Keratinocyte (primary cell): ENCODE results near the gene FARP1. TPM values are rescaled to one million over a fixed set of nuclear protein-coding genes. Genes with fewer than 3 reads are reported as not detected.

Source experiments
- DNase-seq: peaks from one replicate; pipeline ENCODE4 v3.0.0-alpha.2; 2011; ENCODE audit warnings: low read depth, missing footprints, low spot score
- FAIRE-seq: peaks from 2 replicates; lab custom pipeline; 2011; peaks lifted over from hg19 to GRCh38; lab: Jason Lieb, UNC
- H2AFZ ChIP-seq: 2 replicates; pipeline ENCODE4 v1.6.0; 2012; ENCODE audit warnings: low read length, control low read depth, inconsistent platforms; ENCODE audit not compliant: control insufficient read depth
- H3K27ac ChIP-seq: 2 replicates; pipeline ENCODE4 v1.5.1; 2011; ENCODE audit warnings: low read length; ENCODE audit not compliant: control insufficient read depth, insufficient read depth
- H3K27me3 ChIP-seq: 3 replicates; pipeline ENCODE4 v1.6.0; 2011; ENCODE audit warnings: low read length; ENCODE audit not compliant: control insufficient read depth, insufficient read depth; ENCODE audit errors: extremely low read depth
- H3K36me3 ChIP-seq, 2 experiments: 2 replicates in 1 of 2; 3 replicates in 1 of 2; pipeline ENCODE4 v1.5.1; 2011; ENCODE audit warnings: low read length in 2 of 2, mild to moderate bottlenecking in 1 of 2; ENCODE audit not compliant: control insufficient read depth in 2 of 2, insufficient read depth in 2 of 2; ENCODE audit errors: extremely low read depth in 1 of 2
- H3K4me1 ChIP-seq: 3 replicates; pipeline ENCODE4 v1.5.1; 2011; ENCODE audit warnings: low read length; ENCODE audit not compliant: control insufficient read depth, insufficient read depth; ENCODE audit errors: extremely low read depth
- H3K4me2 ChIP-seq: 3 replicates; pipeline ENCODE4 v1.6.0; 2011; ENCODE audit warnings: low read depth, low read length; ENCODE audit not compliant: control insufficient read depth, insufficient read depth; ENCODE audit errors: extremely low read depth
- H3K4me3 ChIP-seq, 3 experiments: fragments of 200-600 bp in 1 of 3; sonication (generic) in 1 of 3; 2 replicates in 2 of 3; 3 replicates in 1 of 3; pipeline ENCODE4 v1.5.1; 2011 to 2016; ENCODE audit warnings: low read length in 3 of 3, mild to moderate bottlenecking in 3 of 3, control low read depth in 2 of 3, inconsistent platforms in 1 of 3, low read depth in 1 of 3, mixed read lengths in 1 of 3, mixed run types in 1 of 3, moderate library complexity in 1 of 3; ENCODE audit not compliant: control insufficient read depth in 2 of 3, insufficient read depth in 2 of 3; ENCODE audit errors: extremely low read depth in 1 of 3
- H3K79me2 ChIP-seq: 2 replicates; pipeline ENCODE4 v1.6.0; 2012; ENCODE audit warnings: low read length; ENCODE audit not compliant: control insufficient read depth, insufficient read depth
- H3K9ac ChIP-seq: 3 replicates; pipeline ENCODE4 v1.6.0; 2011; ENCODE audit warnings: low read length; ENCODE audit not compliant: control insufficient read depth, insufficient read depth; ENCODE audit errors: extremely low read depth
- H3K9me1 ChIP-seq: 3 replicates; pipeline ENCODE4 v1.6.0; 2011; ENCODE audit warnings: low read length; ENCODE audit not compliant: control insufficient read depth, insufficient read depth; ENCODE audit errors: extremely low read depth
- H3K9me3 ChIP-seq: 2 replicates; pipeline ENCODE4 v1.5.1; 2012; ENCODE audit warnings: low read depth, low read length; ENCODE audit not compliant: control insufficient read depth
- H4K20me1 ChIP-seq: 3 replicates; pipeline ENCODE4 v1.6.0; 2011; ENCODE audit warnings: low read length; ENCODE audit not compliant: control insufficient read depth, insufficient read depth; ENCODE audit errors: extremely low read depth
- CTCF ChIP-seq, 3 experiments: IDR thresholded peaks in 1 of 3; conservative IDR thresholded peaks in 1 of 3; optimal IDR thresholded peaks in 1 of 3; 2 replicates in 2 of 3; 3 replicates in 1 of 3; pipeline versions ENCODE3 to v1.5.1; 2011; ENCODE audit warnings: low read length in 3 of 3, mild to moderate bottlenecking in 3 of 3, moderate library complexity in 2 of 3, control low read depth in 1 of 3, inconsistent platforms in 1 of 3; ENCODE audit not compliant: insufficient read depth in 2 of 3; ENCODE audit errors: extremely low read depth in 1 of 3
- EZH2 ChIP-seq: IDR thresholded peaks from one replicate; pipeline ENCODE4 v1.6.1; 2012; ENCODE audit warnings: inconsistent platforms, mild to moderate bottlenecking, low read length, moderate library complexity
- dilution Hi-C: fragments of 300-500 bp; cut with MboI; formaldehyde crosslinking; loops from one replicate; pipeline ENCODE4 v1.7.0; 2020; ENCODE audit warnings: low sequenced_read_pairs; ENCODE audit not compliant: extremely low pct_ligation_motif_present
- polyA plus RNA-seq, 5 experiments: library from polyadenylated mRNA; depleted of rRNA in 3 of 5; stranded (reverse) in 3 of 5; stranded (forward) in 1 of 5; unstranded in 1 of 5; fragments of >200 nt; gene quantifications; 1 replicate in 1 of 5; 2 replicates in 3 of 5; 3 replicates in 1 of 5; pipeline versions ENCODE4 v1.2.1 to v1.2.3, GENCODE V29; 2011 to 2012; ENCODE audit warnings: missing spikeins in 2 of 5, low read depth in 1 of 5, low replicate concordance in 1 of 5

FARP1 gene
- polyA plus RNA-seq, 1 donor (not counting 4 experiments of a cell fraction or from before 2014, with no cell fraction given): 10.3 TPM

- Histone ChIP-seq H2AFZ (no peak overlapping the region), H3K4me3 (no peak overlapping the region), H3K9me3 (no peaks in the 10 kb centered on the region), H3K27me3 (no peaks in the 10 kb centered on the region), H3K79me2 (no peaks in the 10 kb centered on the region), H3K4me1 (no peaks in the 10 kb centered on the region), H3K9ac (no peak overlapping the region), H3K4me2 (no peak overlapping the region), H4K20me1 (no peaks in the 10 kb centered on the region), H3K9me1 (no peaks in the 10 kb centered on the region), H3K36me3 (no peaks in the 10 kb centered on the region), H3K27ac (no peak overlapping the region)
- TF ChIP-seq CTCF (optimal IDR thresholded peaks at IDR 0.05 in 1 of 3, IDR thresholded peaks at IDR 0.05 in 1 of 3, conservative IDR thresholded peaks at IDR 0.05 in 1 of 3; ENCODE audit: extremely low read depth in 1 of 3, insufficient read depth in 2 of 3, low read length in 3 of 3) (no peak), EZH2 (no peak)
- dilution Hi-C loops: no loop called here
- no peak for DNase-seq
- FAIRE-seq: no peak
Measured at GRCh38 chr13:98396071-98396710, 253.3 kb downstream of the FARP1 start.

- Histone ChIP-seq H3K36me3 (no peaks in the 10 kb centered on the region), H2AFZ (no peak overlapping the region), H3K79me2 (no peaks in the 10 kb centered on the region), H3K27ac (no peak overlapping the region), H4K20me1 (no peaks in the 10 kb centered on the region), H3K4me2 (no peak overlapping the region), H3K4me3 (no peak overlapping the region), H3K9me1 (no peaks in the 10 kb centered on the region), H3K4me1 (no peaks in the 10 kb centered on the region), H3K9ac (no peak overlapping the region), H3K27me3 (no peaks in the 10 kb centered on the region), H3K9me3 (no peaks in the 10 kb centered on the region)
- dilution Hi-C loops: no loop called here
- TF ChIP-seq CTCF (optimal IDR thresholded peaks at IDR 0.05 in 1 of 3, IDR thresholded peaks at IDR 0.05 in 1 of 3, conservative IDR thresholded peaks at IDR 0.05 in 1 of 3; ENCODE audit: extremely low read depth in 1 of 3, insufficient read depth in 2 of 3, low read length in 3 of 3) (peak in 1 of 3 experiments; percentile 13), EZH2 (no peak)
- DNase-seq (no peak), FAIRE-seq (no peak)
Measured at GRCh38 chr13:98397221-98397620, 254.3 kb downstream of the FARP1 start.
